ENCODE data around the gene CASR.

The CASR gene

GRCh38 chr3:122307094-122307687 lies 123.7 kb downstream of the CASR start:
- Histone ChIP-seq H3K36me3 (ENCODE audit: control insufficient read depth, insufficient read depth, low read length) (no peaks in the 10 kb centered on the region), H3K27ac (ENCODE audit: low read depth, low read length, severe bottlenecking) (no peak overlapping the region), H3K9me3 (ENCODE audit: control insufficient read depth, low read length) (no peaks in the 10 kb centered on the region), H3K4me1 (ENCODE audit: control insufficient read depth, insufficient read depth, low read length, poor library complexity, severe bottlenecking) (no peaks in the 10 kb centered on the region), H3K4me3 (ENCODE audit: extremely low read depth, insufficient read depth, low read length, poor library complexity, severe bottlenecking) (no peak overlapping the region)
- 89 to 100% methylated on average over 3 of the region's 4 CpGs for WGBS, 2 experiments (ENCODE audit: insufficient coverage in 2 of 2)

- H3K27ac ChIP-seq (ENCODE audit: low read depth, low read length, severe bottlenecking), result no peak overlapping the region
- H3K4me1 ChIP-seq (ENCODE audit: control insufficient read depth, insufficient read depth, low read length, poor library complexity, severe bottlenecking), result no peaks in the 10 kb centered on the region
- H3K9me3 ChIP-seq (ENCODE audit: control insufficient read depth, low read length), result no peaks in the 10 kb centered on the region
- H3K4me3 ChIP-seq (ENCODE audit: extremely low read depth, insufficient read depth, low read length, poor library complexity, severe bottlenecking), result no peak overlapping the region
- H3K36me3 ChIP-seq (ENCODE audit: control insufficient read depth, insufficient read depth, low read length), result no peaks in the 10 kb centered on the region
Observed at GRCh38 chr3:122307976-122308375, 124.5 kb downstream of the CASR start.

DNA sequence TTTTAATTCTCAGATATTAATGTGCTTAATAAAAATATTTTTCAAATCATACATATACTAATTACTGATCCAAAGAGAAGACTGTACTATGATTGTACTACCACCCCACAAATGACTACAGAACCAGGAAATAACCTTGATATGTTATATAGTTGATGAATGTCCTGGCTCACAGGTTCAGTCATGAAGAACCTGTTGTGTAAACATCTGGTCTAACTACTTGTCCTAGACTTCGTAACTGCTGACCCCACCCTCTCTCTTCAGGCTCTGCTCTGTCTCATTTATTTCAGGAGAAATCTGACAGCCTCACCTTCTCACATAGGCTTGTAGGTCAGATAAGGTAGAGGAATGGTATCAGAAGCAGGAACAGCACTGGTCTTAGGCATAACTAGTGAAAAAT lies 126.9 kb downstream of the CASR start:
- Histone ChIP-seq H3K4me1 (ENCODE audit: control insufficient read depth, insufficient read depth, low read length, poor library complexity, severe bottlenecking) (no peaks in the 10 kb centered on the region), H3K9me3 (ENCODE audit: control insufficient read depth, low read length) (no peaks in the 10 kb centered on the region), H3K27ac (ENCODE audit: low read depth, low read length, severe bottlenecking) (no peak overlapping the region), H3K4me3 (ENCODE audit: extremely low read depth, insufficient read depth, low read length, poor library complexity, severe bottlenecking) (no peak overlapping the region), H3K36me3 (ENCODE audit: control insufficient read depth, insufficient read depth, low read length) (no peaks in the 10 kb centered on the region)
- no CpG with 5 or more reads among the region's 1 CpG for WGBS, 2 experiments (ENCODE audit: insufficient coverage in 2 of 2)

- H3K9me3 ChIP-seq (ENCODE audit: control insufficient read depth, low read length), result no peaks in the 10 kb centered on the region
- no peak overlapping the region for H3K4me3 ChIP-seq (ENCODE audit: extremely low read depth, insufficient read depth, low read length, poor library complexity, severe bottlenecking)
- no peaks in the 10 kb centered on the region for H3K4me1 ChIP-seq (ENCODE audit: control insufficient read depth, insufficient read depth, low read length, poor library complexity, severe bottlenecking)
- H3K27ac ChIP-seq (ENCODE audit: low read depth, low read length, severe bottlenecking), result no peak overlapping the region
- no peaks in the 10 kb centered on the region for H3K36me3 ChIP-seq (ENCODE audit: control insufficient read depth, insufficient read depth, low read length)
Observed at GRCh38 chr3:122312826-122313225, 129.4 kb downstream of the CASR start.

DNA sequence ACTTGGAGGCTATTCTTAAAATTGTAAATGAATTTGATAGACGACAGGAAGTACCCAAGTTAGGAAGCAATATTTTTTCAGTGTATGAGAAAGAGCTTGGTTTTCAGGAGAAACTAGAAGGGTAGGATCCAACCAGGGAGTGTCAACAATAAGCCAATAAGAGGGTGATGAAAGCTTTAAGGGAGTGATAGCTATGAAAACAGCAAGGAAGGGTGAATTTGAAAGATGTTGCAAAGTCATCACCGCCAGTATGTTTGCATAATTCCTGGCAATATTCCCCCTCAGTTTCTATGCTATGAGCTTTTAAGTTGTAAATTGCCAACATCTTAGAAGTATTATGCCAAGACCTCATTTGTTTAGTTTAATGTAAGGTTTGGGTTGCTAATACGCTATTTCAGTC lies 129.8 kb downstream of the CASR start:
- Histone ChIP-seq H3K4me1 (ENCODE audit: control insufficient read depth, insufficient read depth, low read length, poor library complexity, severe bottlenecking) (no peaks in the 10 kb centered on the region), H3K9me3 (ENCODE audit: control insufficient read depth, low read length) (no peaks in the 10 kb centered on the region), H3K27ac (ENCODE audit: low read depth, low read length, severe bottlenecking) (no peak overlapping the region), H3K4me3 (ENCODE audit: extremely low read depth, insufficient read depth, low read length, poor library complexity, severe bottlenecking) (no peak overlapping the region), H3K36me3 (ENCODE audit: control insufficient read depth, insufficient read depth, low read length) (no peaks in the 10 kb centered on the region)
- 90 to 95% methylated on average over 1 of the region's 3 CpGs for WGBS, 2 experiments (ENCODE audit: insufficient coverage in 2 of 2)

GRCh38 chr3:122314228-122314876 lies 130.9 kb downstream of the CASR start:
- no peaks in the 10 kb centered on the region for H3K4me1 ChIP-seq (ENCODE audit: control insufficient read depth, insufficient read depth, low read length, poor library complexity, severe bottlenecking)
- H3K9me3 ChIP-seq (ENCODE audit: control insufficient read depth, low read length), result no peaks in the 10 kb centered on the region
- WGBS, 2 experiments (ENCODE audit: insufficient coverage in 2 of 2), result 83% methylated on average over 1 of the region's 2 CpGs; no CpG with 5 or more reads in 1 of the 2 experiments
- H3K4me3 ChIP-seq (ENCODE audit: extremely low read depth, insufficient read depth, low read length, poor library complexity, severe bottlenecking), result no peak overlapping the region
- no peak overlapping the region for H3K27ac ChIP-seq (ENCODE audit: low read depth, low read length, severe bottlenecking)
- no peaks in the 10 kb centered on the region for H3K36me3 ChIP-seq (ENCODE audit: control insufficient read depth, insufficient read depth, low read length)

DNA sequence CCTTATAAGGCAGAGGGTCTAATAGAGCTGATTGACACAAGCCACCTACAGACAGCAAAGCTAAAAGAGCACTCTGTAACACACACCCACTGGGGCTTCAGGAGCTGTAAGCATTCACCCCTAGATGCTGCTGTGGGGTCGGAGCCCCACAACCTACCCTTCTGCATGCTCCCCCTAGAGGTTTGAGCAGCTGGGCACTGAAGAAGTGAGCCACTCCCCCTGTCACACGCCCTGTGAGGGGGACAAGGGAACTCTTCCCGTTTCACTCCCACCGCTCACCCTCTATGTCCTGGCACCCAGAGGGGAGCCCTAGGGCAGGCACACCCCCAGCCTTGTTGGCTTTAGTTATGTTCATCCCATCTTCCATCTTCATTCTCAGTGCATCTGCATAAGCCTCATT lies 132.2 kb downstream of the CASR start:
- H3K9me3 ChIP-seq (ENCODE audit: control insufficient read depth, low read length), result no peaks in the 10 kb centered on the region
- 56 to 81% methylated on average over 4 of the region's 4 CpGs for WGBS, 2 experiments (ENCODE audit: insufficient coverage in 2 of 2)
- no peaks in the 10 kb centered on the region for H3K36me3 ChIP-seq (ENCODE audit: control insufficient read depth, insufficient read depth, low read length)
- H3K27ac ChIP-seq (ENCODE audit: low read depth, low read length, severe bottlenecking), result no peak overlapping the region
- H3K4me3 ChIP-seq (ENCODE audit: extremely low read depth, insufficient read depth, low read length, poor library complexity, severe bottlenecking), result no peak overlapping the region
- no peaks in the 10 kb centered on the region for H3K4me1 ChIP-seq (ENCODE audit: control insufficient read depth, insufficient read depth, low read length, poor library complexity, severe bottlenecking)

DNA sequence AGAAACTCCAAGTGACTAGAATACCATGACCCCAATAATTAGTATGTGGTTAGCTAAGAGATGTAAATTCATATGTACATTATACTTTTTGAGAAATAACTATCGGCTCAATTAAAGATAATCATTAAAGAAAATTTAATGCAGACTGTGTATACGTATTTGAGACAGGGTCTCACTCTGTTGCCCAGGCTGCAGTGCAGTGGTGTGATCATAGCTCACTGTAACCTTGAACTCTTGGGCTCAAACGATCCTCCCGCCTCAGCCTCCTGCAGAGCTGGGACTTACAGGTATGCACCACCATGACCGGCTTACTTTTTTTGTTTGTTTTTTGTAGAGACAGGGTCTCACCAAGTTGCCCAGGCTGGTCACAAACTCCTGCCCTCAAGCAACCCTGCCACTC lies 132.9 kb downstream of the CASR start:
- WGBS, 2 experiments (ENCODE audit: insufficient coverage in 2 of 2), result 67 to 71% methylated on average over 4 of the region's 5 CpGs
- H3K27ac ChIP-seq (ENCODE audit: low read depth, low read length, severe bottlenecking), result no peak overlapping the region
- H3K4me3 ChIP-seq (ENCODE audit: extremely low read depth, insufficient read depth, low read length, poor library complexity, severe bottlenecking), result no peak overlapping the region
- H3K9me3 ChIP-seq (ENCODE audit: control insufficient read depth, low read length), result no peaks in the 10 kb centered on the region
- no peaks in the 10 kb centered on the region for H3K4me1 ChIP-seq (ENCODE audit: control insufficient read depth, insufficient read depth, low read length, poor library complexity, severe bottlenecking)
- no peaks in the 10 kb centered on the region for H3K36me3 ChIP-seq (ENCODE audit: control insufficient read depth, insufficient read depth, low read length)

- no peak overlapping the region for H3K27ac ChIP-seq (ENCODE audit: low read depth, low read length, severe bottlenecking)
- no peaks in the 10 kb centered on the region for H3K36me3 ChIP-seq (ENCODE audit: control insufficient read depth, insufficient read depth, low read length)
- 100% methylated on average over 1 of the region's 2 CpGs; no CpG with 5 or more reads in 1 of the 2 experiments for WGBS, 2 experiments (ENCODE audit: insufficient coverage in 2 of 2)
- H3K4me3 ChIP-seq (ENCODE audit: extremely low read depth, insufficient read depth, low read length, poor library complexity, severe bottlenecking), result no peak overlapping the region
- H3K4me1 ChIP-seq (ENCODE audit: control insufficient read depth, insufficient read depth, low read length, poor library complexity, severe bottlenecking), result no peaks in the 10 kb centered on the region
- no peaks in the 10 kb centered on the region for H3K9me3 ChIP-seq (ENCODE audit: control insufficient read depth, low read length)
Observed at GRCh38 chr3:122318620-122319019, 135.2 kb downstream of the CASR start.

- WGBS, 2 experiments (ENCODE audit: insufficient coverage in 2 of 2), result 100% methylated on average over 1 of the region's 5 CpGs; no CpG with 5 or more reads in 1 of the 2 experiments
- no peaks in the 10 kb centered on the region for H3K9me3 ChIP-seq (ENCODE audit: control insufficient read depth, low read length)
- H3K4me1 ChIP-seq (ENCODE audit: control insufficient read depth, insufficient read depth, low read length, poor library complexity, severe bottlenecking), result no peaks in the 10 kb centered on the region
- H3K4me3 ChIP-seq (ENCODE audit: extremely low read depth, insufficient read depth, low read length, poor library complexity, severe bottlenecking), result no peak overlapping the region
- H3K27ac ChIP-seq (ENCODE audit: low read depth, low read length, severe bottlenecking), result no peak overlapping the region
- H3K36me3 ChIP-seq (ENCODE audit: control insufficient read depth, insufficient read depth, low read length), result no peaks in the 10 kb centered on the region
Observed at GRCh38 chr3:122322095-122323075, 138.9 kb downstream of the CASR start.
